NT2/D1 (cell line): ENCODE data around the gene CLDN2.

Experiments
- SUZ12 ChIP-seq: IDR thresholded peaks from 2 replicates; pipeline ENCODE4 v1.6.1; 2011; ENCODE audit not compliant: insufficient read length, insufficient read depth; ENCODE audit errors: extremely low read depth
- YY1 ChIP-seq: IDR thresholded peaks from 2 replicates; pipeline ENCODE4 v1.6.1; 2011; ENCODE audit not compliant: insufficient read length, insufficient read depth
- ZNF274 ChIP-seq: IDR thresholded peaks from 2 replicates; pipeline ENCODE4 v1.6.1; 2011; ENCODE audit warnings: mild to moderate bottlenecking, low read depth, low read length

GRCh38 chrX:106905064-106905708 lies 15.0 kb upstream of the CLDN2 start:
- no peak for TF ChIP-seq SUZ12
- TF ChIP-seq YY1 = no peak
- no peak for TF ChIP-seq ZNF274
